HG03354 (cell line): ENCODE results near the gene ANKRD42.
"Not testable (repeated sequence)": the region's sequence is repeated elsewhere in the genome, so short reads cannot be mapped to it uniquely, and the experiment has no call there.

Experiments used
- ATAC-seq: cut with Tn5 transposase; IDR thresholded peaks from one replicate; pipeline ENCODE4 v1.9.1; 2021; ENCODE audit warnings: mild to moderate bottlenecking; ENCODE audit not compliant: unreplicated experiment, poor library complexity, severe bottlenecking

The ANKRD42 gene

DNA sequence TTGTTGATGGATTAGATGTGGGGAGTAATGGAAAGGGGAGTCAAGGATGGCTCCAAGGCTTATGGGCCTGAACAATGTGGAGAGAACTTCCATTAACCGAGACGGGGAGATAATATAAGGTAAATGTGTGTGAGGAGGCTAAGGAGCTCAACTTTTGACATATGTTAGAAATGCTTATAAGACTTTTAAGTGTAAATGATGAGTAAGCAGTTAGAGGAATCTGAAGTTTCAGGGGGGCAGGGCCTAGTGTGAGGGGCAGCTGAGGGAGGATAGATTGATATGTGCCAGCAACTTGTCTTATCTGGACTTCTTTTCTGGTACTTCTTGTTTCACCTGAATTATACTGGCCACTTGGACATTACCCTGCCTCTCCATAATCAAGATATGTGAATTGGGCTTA lies 29.9 kb downstream of the ANKRD42 start:
- ATAC-seq: no peak

DNA sequence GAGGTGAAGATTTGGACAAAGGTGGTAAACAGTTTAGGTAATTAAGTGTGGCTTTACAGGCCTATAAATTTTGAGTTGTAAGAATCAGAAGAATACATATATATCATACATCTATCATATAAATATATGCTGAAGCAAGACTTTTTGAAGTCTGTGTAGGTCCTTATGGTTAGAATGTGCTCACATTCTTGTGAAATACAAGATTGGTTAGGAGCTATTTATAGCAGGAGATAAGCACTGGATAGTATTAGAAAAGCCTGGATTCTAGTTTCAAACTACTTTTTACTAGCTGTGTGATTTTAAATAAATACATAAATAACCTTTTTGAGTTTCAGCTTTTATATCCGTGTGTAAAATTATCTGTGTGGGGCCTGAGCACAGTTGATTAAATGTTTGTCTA lies 42.3 kb downstream of the ANKRD42 start:
- ATAC-seq: no peak

DNA sequence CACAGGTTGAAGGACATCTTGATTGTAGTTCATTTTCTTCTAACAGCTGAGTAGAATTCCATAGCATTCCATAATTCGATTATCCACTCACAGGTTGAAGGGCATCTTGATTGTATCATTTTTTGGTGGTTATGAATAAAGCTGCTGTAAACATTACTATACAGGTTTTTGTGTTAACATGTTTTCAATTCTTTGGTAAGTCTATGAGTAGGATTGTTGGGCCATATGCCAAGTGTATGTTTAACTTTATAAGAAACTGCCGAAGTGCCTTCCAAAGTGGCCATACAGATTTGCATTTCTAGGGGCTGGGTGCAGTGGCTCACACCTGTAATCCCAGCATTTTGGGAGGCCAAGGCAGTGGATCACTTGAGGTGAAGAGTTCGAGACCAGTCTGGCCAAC lies 44.6 kb downstream of the ANKRD42 start:
- no peak for ATAC-seq

DNA sequence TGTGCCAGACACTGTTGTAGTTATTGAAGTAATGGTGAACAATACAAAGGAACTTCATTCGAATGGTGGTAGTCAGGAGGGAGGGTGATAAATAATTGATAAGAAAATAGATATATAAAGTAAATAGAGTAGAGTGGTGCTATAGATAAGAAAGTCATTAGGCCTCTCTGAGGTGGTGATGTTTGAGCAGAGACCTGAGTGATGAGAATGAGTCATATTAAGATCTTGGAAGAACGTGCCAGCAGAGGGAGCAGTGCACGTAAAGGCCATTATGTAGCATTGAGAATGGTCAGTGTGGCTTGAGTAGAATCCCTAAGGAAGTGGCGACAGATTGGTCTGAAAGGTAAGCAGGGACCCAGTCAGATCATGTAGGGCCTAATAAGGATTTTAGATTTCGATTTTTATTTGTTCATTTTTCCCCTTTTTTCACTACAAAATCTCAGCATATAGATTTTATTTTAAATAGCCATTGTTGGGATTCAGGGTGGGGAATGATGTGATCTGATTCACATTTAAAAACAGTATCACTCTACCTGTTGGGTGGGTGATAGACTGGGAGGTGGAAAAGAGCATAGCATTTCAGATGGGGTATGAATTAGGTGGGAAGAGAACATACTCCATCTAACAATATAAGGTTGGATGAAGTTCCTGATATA lies 47.9 kb downstream of the ANKRD42 start:
- ATAC-seq: peak; percentile 85

DNA sequence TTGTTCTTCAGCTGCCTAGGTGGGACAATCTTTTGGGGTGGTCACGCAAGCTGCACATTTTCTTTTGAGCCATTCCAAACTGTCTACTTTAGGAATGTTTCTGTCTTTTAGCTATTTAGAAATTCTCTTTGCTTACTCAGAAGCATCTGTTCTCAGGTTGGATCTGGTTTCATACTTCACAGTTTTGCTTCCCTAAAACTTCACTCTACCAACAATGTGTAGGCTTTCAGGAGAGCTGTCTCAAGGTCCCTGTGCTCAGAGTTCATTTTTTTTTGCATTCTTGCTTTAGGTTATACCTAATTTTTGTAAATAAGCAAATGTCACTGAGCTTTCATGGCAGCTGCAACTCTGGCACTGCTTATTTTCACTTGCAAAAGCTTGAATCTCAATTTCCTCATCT lies 55.9 kb downstream of the ANKRD42 start:
- no peak for ATAC-seq

DNA sequence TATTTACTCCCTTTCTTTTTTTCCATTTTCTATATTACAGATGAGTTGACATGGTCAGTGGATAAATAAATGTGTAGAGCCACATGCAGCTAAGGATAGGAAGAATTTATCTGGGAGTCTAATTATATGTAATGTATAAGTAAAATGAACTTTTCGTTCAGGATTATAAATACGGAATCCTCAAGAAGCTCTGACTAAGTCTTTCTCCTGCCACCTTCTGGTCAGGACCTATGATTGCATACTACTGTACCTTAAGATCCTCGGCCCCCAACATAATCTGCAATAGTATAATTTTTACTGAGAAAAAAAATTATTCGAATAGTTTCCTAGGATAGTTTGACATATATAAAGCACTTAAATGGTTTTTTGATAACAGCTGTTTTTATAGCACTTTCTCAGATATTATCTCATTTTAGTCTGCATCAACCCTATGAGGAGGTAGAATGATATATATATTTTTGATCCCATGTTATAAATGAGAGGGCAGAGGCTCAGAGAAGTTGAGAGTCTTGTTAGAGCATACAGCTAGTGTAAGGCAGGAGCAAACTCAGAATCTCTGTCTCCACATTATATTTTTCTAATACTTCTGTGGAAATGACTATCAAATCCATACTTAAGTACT lies 56.6 kb downstream of the ANKRD42 start:
- ATAC-seq: peak; percentile 87

DNA sequence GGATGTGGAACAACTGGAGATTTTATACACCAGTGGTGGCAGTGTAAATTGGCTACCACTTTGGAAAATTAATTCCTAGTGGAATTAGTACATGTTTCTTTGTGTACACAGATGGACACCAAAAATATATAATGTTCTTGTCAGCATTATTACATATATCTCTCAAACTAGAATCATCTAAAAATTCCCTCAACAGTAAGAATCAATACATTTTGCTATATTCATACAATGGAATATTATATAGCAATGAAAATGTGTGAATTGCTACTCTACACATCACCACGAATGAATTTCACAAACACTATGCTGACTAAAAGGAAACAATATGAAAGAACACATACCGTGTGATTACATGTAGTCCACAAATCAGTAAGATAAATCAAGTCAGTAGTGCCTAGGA lies 58.8 kb downstream of the ANKRD42 start:
- ATAC-seq: no peak

- no peak for ATAC-seq
Measured at GRCh38 chr11:83252941-83253340, 59.4 kb downstream of the ANKRD42 start.

- no peak for ATAC-seq
Measured at GRCh38 chr11:83255366-83255765, 61.9 kb downstream of the ANKRD42 start.

- ATAC-seq: no peak
Measured at GRCh38 chr11:83256602-83257340, 63.3 kb downstream of the ANKRD42 start.

DNA sequence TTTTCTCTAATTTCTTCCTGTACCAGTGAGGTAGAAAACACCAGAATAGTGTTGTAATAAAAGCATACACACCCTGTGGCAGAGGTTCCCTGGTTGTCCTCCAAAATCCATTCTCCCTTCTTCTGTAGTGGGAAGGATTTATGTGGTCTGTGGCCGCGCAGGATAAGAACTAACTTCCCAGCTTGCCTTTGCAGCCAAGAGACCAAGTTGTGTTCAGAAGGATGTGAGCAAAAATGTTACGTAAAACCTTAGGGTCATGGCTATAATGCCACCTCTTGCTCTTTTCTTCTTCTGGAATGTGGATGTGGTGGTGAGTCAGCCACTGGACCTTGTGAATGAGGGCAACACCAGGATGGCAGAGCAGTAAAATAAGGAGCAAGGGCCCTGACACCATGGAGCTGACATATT lies 64.3 kb downstream of the ANKRD42 start:
- no peak for ATAC-seq

GRCh38 chr11:83259559-83259958 lies 66.0 kb downstream of the ANKRD42 start:
- ATAC-seq: no peak

GRCh38 chr11:83265331-83265730 lies 71.8 kb downstream of the ANKRD42 start:
- no peak for ATAC-seq

GRCh38 chr11:83269080-83269479 lies 75.6 kb downstream of the ANKRD42 start:
- ATAC-seq: not testable (repeated sequence)

GRCh38 chr11:83271734-83272133 lies 78.2 kb downstream of the ANKRD42 start:
- ATAC-seq: not testable (repeated sequence)

GRCh38 chr11:83272627-83273026 lies 79.1 kb downstream of the ANKRD42 start:
- no peak for ATAC-seq

- ATAC-seq: no peak
Measured at GRCh38 chr11:83275888-83276641, 82.6 kb downstream of the ANKRD42 start.

GRCh38 chr11:83278351-83278750 lies 84.8 kb downstream of the ANKRD42 start:
- no peak for ATAC-seq

GRCh38 chr11:83280256-83280655 lies 86.7 kb downstream of the ANKRD42 start:
- no peak for ATAC-seq

GRCh38 chr11:83282084-83282716 lies 88.7 kb downstream of the ANKRD42 start:
- no peak for ATAC-seq
